Measurements from ENCODE around the gene POU2F3.

The POU2F3 gene

GRCh38 chr11:120239713-120240640 lies at the start of gene POU2F3:
TSS of gene POU2F3 (plus strand) at chr11:120240140. CDS start at chr11:120240344, 204 bp downstream.
- Mint-ChIP-seq H3K4me3 (peak within 1 kb of the TSS in 1 of 2 donors; percentile 25), H3K27me3 (peaks cover 79 to 87% of the 10 kb centered on the region in 2 donors), H3K36me3 (no peaks in the 10 kb centered on the region), H3K27ac (no peak within 1 kb of the TSS), H3K9me3 (no peaks in the 10 kb centered on the region), H3K4me1 (peaks cover 7 to 10% of the 10 kb centered on the region in 2 donors)
- DNase-seq (no peak), ATAC-seq (replicated peaks) (no peak)

DNA sequence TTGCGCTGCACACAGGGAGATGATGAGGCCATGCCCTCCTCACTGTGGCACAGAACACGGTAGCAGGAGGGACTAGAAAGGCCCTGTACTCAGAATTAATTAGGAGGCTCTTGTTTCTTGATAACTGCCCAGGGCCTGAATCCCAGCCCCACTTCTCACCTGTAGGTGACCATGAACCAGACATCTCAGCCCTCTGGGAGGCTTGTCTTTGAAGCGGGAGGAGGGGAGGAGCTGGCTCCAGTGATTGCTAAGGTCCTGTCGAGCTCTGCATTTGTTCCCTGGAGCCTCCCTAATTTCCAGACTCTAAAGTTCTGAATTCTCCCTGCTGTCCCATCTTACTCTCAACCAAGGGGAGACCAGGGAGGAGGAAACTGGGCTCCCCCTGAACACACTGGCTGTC lies 48.9 kb upstream of the POU2F3 start:
- Mint-ChIP-seq H3K27ac (no peak overlapping the region), H3K36me3 (no peaks in the 10 kb centered on the region), H3K9me3 (no peaks in the 10 kb centered on the region), H3K27me3 (peaks cover 28 to 50% of the 10 kb centered on the region in 2 donors), H3K4me1 (peaks cover 9% of the 10 kb centered on the region in 2 donors), H3K4me3 (no peak overlapping the region)
- DNase-seq = no peak
- no peak for ATAC-seq (replicated peaks)

GRCh38 chr11:120192831-120193625 lies 46.9 kb upstream of the POU2F3 start:
- Mint-ChIP-seq H3K4me3 (no peak overlapping the region), H3K4me1 (no peaks in the 10 kb centered on the region), H3K9me3 (no peaks in the 10 kb centered on the region), H3K36me3 (no peaks in the 10 kb centered on the region), H3K27me3 (peaks cover 31 to 52% of the 10 kb centered on the region in 2 donors), H3K27ac (no peak overlapping the region)
- no peak for ATAC-seq (replicated peaks)
- DNase-seq = no peak

- no peaks in the 10 kb centered on the region for H3K36me3 Mint-ChIP-seq
- DNase-seq = no peak
- no peak for ATAC-seq (replicated peaks)
- no peak overlapping the region for H3K27ac Mint-ChIP-seq
- no peaks in the 10 kb centered on the region for H3K9me3 Mint-ChIP-seq
- H3K27me3 Mint-ChIP-seq = peaks cover 26 to 53% of the 10 kb centered on the region in 2 donors
- no peak overlapping the region for H3K4me3 Mint-ChIP-seq
- H3K4me1 Mint-ChIP-seq = no peaks in the 10 kb centered on the region
These were observed 45.8 kb upstream of the POU2F3 start for GRCh38 chr11:120194166-120194565.

DNA sequence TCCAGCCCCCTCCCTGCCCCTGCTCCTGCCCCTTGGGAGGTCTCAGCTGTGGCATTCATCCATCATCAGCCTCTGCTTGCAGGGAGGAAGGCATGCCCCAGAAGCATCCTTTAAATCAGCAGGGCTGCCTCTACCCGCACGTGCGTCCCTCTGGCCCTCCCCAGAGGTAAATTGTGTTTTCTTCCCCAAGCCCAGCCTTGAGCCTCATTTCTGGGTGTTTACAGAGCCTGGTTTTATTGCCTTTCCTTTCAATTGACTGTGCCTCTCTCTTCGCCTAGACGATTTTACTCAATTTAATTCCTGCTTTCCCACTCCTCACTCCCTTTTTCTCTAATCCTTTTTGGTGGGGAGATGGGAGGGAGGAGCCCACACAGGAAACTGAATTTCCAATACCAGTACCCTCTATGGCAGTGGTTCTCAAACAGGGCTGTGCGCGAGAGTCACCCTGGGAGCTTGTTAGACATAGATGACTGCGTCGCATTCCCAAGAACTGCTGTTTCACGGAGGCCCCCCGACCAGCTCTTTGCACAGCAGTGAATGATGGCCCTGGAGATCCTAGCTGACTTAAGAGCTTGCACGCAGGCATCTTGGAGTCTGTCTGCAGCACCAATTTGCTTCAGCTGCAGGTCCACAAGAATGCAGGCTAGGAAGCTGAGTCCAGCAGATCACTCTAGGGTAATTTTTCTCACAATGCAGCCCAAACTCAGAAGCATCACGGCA lies 44.2 kb upstream of the POU2F3 start:
- H3K27ac Mint-ChIP-seq = no peak overlapping the region
- ATAC-seq (replicated peaks) = no peak

GRCh38 chr11:120196826-120197225 lies 43.1 kb upstream of the POU2F3 start:
- H3K27me3 Mint-ChIP-seq = peaks cover 31 to 49% of the 10 kb centered on the region in 2 donors
- no peak overlapping the region for H3K4me3 Mint-ChIP-seq
- ATAC-seq (replicated peaks) = no peak
- H3K36me3 Mint-ChIP-seq = no peaks in the 10 kb centered on the region
- DNase-seq = no peak
- no peaks in the 10 kb centered on the region for H3K9me3 Mint-ChIP-seq
- no peak overlapping the region for H3K27ac Mint-ChIP-seq
- no peaks in the 10 kb centered on the region for H3K4me1 Mint-ChIP-seq

More for the DNA sequence above, 44.2 kb upstream of the POU2F3 start:
- Mint-ChIP-seq H3K27me3 (peaks cover 29 to 55% of the 10 kb centered on the region in 2 donors), H3K9me3 (no peaks in the 10 kb centered on the region), H3K4me3 (no peak overlapping the region), H3K4me1 (no peaks in the 10 kb centered on the region), H3K36me3 (no peaks in the 10 kb centered on the region)
- DNase-seq = no peak

GRCh38 chr11:120197251-120197891 lies 42.6 kb upstream of the POU2F3 start:
- no peak overlapping the region for H3K27ac Mint-ChIP-seq
- H3K4me3 Mint-ChIP-seq = no peak overlapping the region
- H3K36me3 Mint-ChIP-seq = no peaks in the 10 kb centered on the region
- no peak for ATAC-seq (replicated peaks)
- H3K4me1 Mint-ChIP-seq = no peaks in the 10 kb centered on the region
- H3K27me3 Mint-ChIP-seq = peaks cover 31 to 49% of the 10 kb centered on the region in 2 donors
- no peak for DNase-seq
- H3K9me3 Mint-ChIP-seq = no peaks in the 10 kb centered on the region

DNA sequence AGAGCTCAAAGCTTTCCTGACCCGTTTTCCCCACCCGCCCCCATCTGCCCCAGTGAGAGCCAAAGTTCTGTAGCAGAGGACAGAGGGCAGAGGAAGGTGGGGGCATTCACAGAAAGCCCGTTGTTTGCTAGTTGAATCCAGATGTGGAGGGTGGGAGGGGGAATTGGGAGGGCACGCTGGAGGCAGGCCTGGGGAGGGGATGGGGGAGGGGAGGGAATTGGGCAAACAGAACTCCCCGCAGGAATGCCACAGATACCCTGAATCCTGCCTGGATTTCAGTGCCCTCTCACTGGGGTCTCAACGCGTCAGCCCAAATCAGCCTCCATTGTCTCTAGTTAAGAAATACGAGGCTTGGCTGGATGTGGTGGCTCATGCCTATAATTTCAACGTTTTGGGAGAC lies 42.0 kb upstream of the POU2F3 start:
- Mint-ChIP-seq H3K9me3 (no peaks in the 10 kb centered on the region), H3K27ac (no peak overlapping the region), H3K27me3 (peaks cover 31 to 49% of the 10 kb centered on the region in 2 donors), H3K36me3 (no peaks in the 10 kb centered on the region), H3K4me3 (no peak overlapping the region), H3K4me1 (no peaks in the 10 kb centered on the region)
- no peak for ATAC-seq (replicated peaks)
- DNase-seq = no peak

DNA sequence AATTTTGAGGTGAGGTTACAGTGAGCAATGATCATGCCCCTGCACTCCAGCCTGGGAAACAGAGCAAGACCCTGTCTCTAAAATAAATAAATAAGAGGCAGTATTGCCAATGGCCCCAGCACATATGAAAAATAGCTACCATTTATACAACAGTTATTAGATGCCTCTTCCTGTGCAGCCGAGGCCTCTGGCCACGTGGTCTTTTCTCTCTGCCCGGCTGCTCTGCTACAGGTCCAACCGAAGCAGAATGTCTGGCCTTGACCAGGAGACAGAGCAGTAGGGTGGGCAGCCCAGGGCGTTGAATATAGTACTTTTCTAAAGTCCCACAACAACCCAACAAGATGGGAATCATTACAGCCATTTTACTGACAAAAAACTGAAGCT lies 41.5 kb upstream of the POU2F3 start:
- Mint-ChIP-seq H3K9me3 (no peaks in the 10 kb centered on the region), H3K4me3 (no peak overlapping the region), H3K4me1 (no peaks in the 10 kb centered on the region), H3K36me3 (no peaks in the 10 kb centered on the region), H3K27ac (no peak overlapping the region), H3K27me3 (peaks cover 31 to 46% of the 10 kb centered on the region in 2 donors)
- DNase-seq (no peak), ATAC-seq (replicated peaks) (no peak)

DNA sequence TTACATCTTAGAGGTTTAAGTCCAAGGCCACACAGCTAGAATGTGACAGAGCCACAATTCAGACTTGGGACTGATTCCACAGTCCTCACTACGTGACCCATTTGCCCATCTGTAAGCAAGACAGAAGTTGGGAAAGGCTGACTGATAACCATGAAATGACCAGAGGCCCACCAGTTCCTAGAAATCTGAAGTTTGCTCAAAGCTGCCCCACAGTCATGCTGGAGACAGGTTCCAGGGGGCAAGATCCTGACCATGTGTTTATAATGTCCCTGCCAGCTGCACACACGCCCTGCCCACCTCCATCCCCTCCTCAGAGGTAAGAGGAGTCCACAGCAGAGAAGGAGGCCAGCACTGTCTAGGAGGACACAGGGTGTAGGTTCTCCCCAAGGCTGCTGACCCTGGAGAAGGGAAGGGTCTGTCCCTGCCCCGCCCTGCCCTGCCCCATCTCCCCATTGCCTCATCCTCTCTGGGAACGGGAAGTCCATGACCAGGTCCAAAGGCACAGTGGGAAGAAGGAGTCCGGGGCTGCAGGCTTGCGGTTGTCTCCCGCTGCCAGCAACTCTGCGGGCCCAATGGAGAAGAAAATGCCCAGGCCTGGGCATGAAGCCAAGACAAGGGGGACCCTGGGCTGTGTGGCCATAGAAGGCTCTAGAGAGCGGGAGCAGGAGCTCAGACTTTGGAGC lies 41.0 kb upstream of the POU2F3 start:
- no peak overlapping the region for H3K4me3 Mint-ChIP-seq
- ATAC-seq (replicated peaks) (no peak), DNase-seq (no peak)
- no peaks in the 10 kb centered on the region for H3K36me3 Mint-ChIP-seq
- H3K9me3 Mint-ChIP-seq = no peaks in the 10 kb centered on the region
- peaks cover 28 to 43% of the 10 kb centered on the region in 2 donors for H3K27me3 Mint-ChIP-seq
- no peak overlapping the region for H3K27ac Mint-ChIP-seq
- H3K4me1 Mint-ChIP-seq = no peaks in the 10 kb centered on the region

GRCh38 chr11:120199613-120200012 lies 40.3 kb upstream of the POU2F3 start:
- ATAC-seq (replicated peaks) (no peak), DNase-seq (no peak)
- Mint-ChIP-seq H3K4me1 (no peaks in the 10 kb centered on the region), H3K4me3 (no peak overlapping the region), H3K27me3 (peaks cover 28 to 38% of the 10 kb centered on the region in 2 donors), H3K36me3 (no peaks in the 10 kb centered on the region), H3K27ac (no peak overlapping the region), H3K9me3 (no peaks in the 10 kb centered on the region)

DNA sequence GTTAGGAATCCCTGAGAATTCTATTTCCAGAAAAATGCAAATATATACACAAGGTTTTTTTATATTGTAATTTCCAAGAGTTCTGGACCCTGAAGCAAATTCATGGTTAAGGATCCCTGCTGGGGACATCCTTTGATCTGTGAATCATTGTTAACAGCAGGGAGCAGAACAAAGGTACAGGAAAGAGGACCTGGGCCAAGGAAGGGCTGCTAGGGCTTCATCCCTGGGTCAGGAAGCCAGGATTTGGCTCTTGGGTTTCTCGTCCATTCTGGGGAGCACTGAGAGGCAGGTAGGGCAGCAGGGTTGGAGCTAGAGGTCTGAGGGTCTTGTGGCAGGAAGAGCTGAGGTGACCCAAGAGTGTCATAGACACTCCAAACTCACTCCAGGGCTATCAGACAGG lies 39.3 kb upstream of the POU2F3 start:
- DNase-seq (no peak), ATAC-seq (replicated peaks) (no peak)
- H3K27ac Mint-ChIP-seq = no peak overlapping the region
- H3K9me3 Mint-ChIP-seq = no peaks in the 10 kb centered on the region
- H3K36me3 Mint-ChIP-seq = no peaks in the 10 kb centered on the region
- peaks cover 28 to 33% of the 10 kb centered on the region in 2 donors for H3K27me3 Mint-ChIP-seq
- no peak overlapping the region for H3K4me3 Mint-ChIP-seq
- H3K4me1 Mint-ChIP-seq = no peaks in the 10 kb centered on the region

DNA sequence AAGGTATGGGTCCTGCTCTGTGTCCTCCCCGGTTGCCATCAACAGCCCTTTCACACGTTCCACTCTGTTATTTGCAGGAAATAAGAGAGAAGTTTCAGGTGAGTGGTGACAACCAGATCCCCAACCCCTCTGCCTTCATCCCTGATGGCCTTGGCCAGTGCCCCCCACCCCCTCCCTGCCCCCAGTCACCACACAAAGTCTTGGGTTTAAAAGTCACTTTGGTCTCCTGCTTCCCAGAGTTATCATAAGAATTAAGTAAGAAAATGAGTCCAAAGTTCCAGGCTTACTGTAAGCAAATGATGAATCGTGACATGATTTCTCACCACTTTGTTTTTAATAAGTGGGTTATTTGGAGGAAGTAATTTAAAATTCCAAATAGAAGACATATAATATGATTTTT lies 38.3 kb upstream of the POU2F3 start:
- H3K36me3 Mint-ChIP-seq = no peaks in the 10 kb centered on the region
- H3K9me3 Mint-ChIP-seq = no peaks in the 10 kb centered on the region
- H3K4me3 Mint-ChIP-seq = no peak overlapping the region
- H3K27ac Mint-ChIP-seq = no peak overlapping the region
- H3K4me1 Mint-ChIP-seq = no peaks in the 10 kb centered on the region
- H3K27me3 Mint-ChIP-seq = peaks cover 23 to 28% of the 10 kb centered on the region in 2 donors
- DNase-seq (no peak), ATAC-seq (replicated peaks) (no peak)

All from stimulated activated naive B cell treated with anti-CD40 and anti-IgM and Interleukin-4, amounts not matched to agents 10 μg/mL and 1 μg/mL and 100 μg/mL, for 72 hours (primary cell).